B cell (primary cell): ENCODE results near the gene ZSWIM3. TPM values are rescaled to one million over a fixed set of nuclear protein-coding genes. Genes with fewer than 3 reads are reported as not detected.

Source experiments
- ATAC-seq: fragments of 200-7000 bp; cut with Tn5 transposase; one replicate; pipeline ENCODE4 v1.10.0; 2021; ENCODE audit warnings: low read depth, mild to moderate bottlenecking, moderate number of reproducible peaks, moderate library complexity
- CTCF ChIA-PET: fragments of 350-600 bp; sonication (Branson Sonifier 250); formaldehyde crosslinking; loops from one replicate; lab custom pipeline; 2021; ENCODE audit warnings: antibody characterized with exemption, inconsistent platforms; lab: Charles Lee
- POLR2A ChIA-PET: fragments of 350-600 bp; sonication (Branson Sonifier 250); formaldehyde crosslinking; loops from one replicate; lab custom pipeline; 2021; ENCODE audit warnings: antibody characterized with exemption; lab: Charles Lee
- DNase-seq: peaks from one replicate; pipeline ENCODE4 v3.0.0; 2013
- H2AFZ ChIP-seq: 2 replicates; pipeline ENCODE4 v1.6.1; 2012; ENCODE audit warnings: mild to moderate bottlenecking, low read depth, low read length; ENCODE audit not compliant: insufficient read depth, poor library complexity, severe bottlenecking
- H3K27ac ChIP-seq, 2 donors: 1 replicate in 1 of 2; 2 replicates in 1 of 2; pipeline ENCODE4 v1.5.1; 2012 to 2013; ENCODE audit warnings: low read length in 2 of 2, mild to moderate bottlenecking in 2 of 2, moderate library complexity in 1 of 2
- H3K27me3 ChIP-seq, 4 experiments: fragments of 200-600 bp in 1 of 4; sonication (generic) in 1 of 4; replicated peaks in 1 of 4; 1 replicate in 2 of 4; 2 replicates in 2 of 4; pipeline versions ENCODE4 v1.6.1 to v1.7.0; 2013 to 2016; ENCODE audit warnings: low read length in 3 of 4, mild to moderate bottlenecking in 2 of 4, mixed read lengths in 1 of 4, moderate library complexity in 1 of 4; ENCODE audit not compliant: insufficient read depth in 4 of 4, control insufficient read depth in 3 of 4; ENCODE audit errors: control extremely low read depth in 1 of 4
- H3K36me3 ChIP-seq, 2 experiments: replicated peaks in 1 of 2; 1 replicate in 1 of 2; 2 replicates in 1 of 2; pipeline versions ENCODE4 v1.6.1 to v1.7.1; 2013; ENCODE audit warnings: low read length in 1 of 2; ENCODE audit not compliant: insufficient read depth in 2 of 2, control insufficient read depth in 1 of 2; ENCODE audit errors: control extremely low read depth in 1 of 2, extremely low read depth in 1 of 2
- H3K4me1 ChIP-seq, 2 donors: fragments of 200-600 bp in 1 of 2; sonication (generic) in 1 of 2; 1 replicate in 1 of 2; 2 replicates in 1 of 2; pipeline versions ENCODE4 v1.5.1 to v1.6.1; 2013 to 2017; ENCODE audit warnings: low read length in 2 of 2; ENCODE audit not compliant: control insufficient read depth in 2 of 2, insufficient read depth in 2 of 2
- H3K4me2 ChIP-seq: replicated peaks from 2 replicates; pipeline ENCODE3; 2012; ENCODE audit warnings: mild to moderate bottlenecking, low read depth, low read length; ENCODE audit not compliant: poor library complexity, severe bottlenecking
- H3K4me3 ChIP-seq, 5 experiments: fragments of 200-600 bp in 1 of 5; sonication (generic) in 1 of 5; 1 replicate in 3 of 5; 2 replicates in 2 of 5; pipeline versions ENCODE4 v1.5.1 to v1.7.0; 2011 to 2016; ENCODE audit warnings: low read length in 4 of 5, mild to moderate bottlenecking in 4 of 5, low read depth in 2 of 5, control low read depth in 1 of 5, moderate library complexity in 1 of 5; ENCODE audit not compliant: insufficient read depth in 1 of 5; ENCODE audit errors: control extremely low read depth in 1 of 5, extremely low read depth in 1 of 5
- H3K79me2 ChIP-seq: fragments of 200-600 bp; sonication (generic); one replicate; pipeline ENCODE4 v1.6.0; 2016; ENCODE audit warnings: low read length; ENCODE audit not compliant: control insufficient read depth, insufficient read depth
- H3K9ac ChIP-seq: fragments of 200-600 bp; sonication (generic); 2 replicates; pipeline ENCODE4 v1.6.1; 2017; ENCODE audit warnings: mild to moderate bottlenecking, low read length, moderate library complexity
- H3K9me3 ChIP-seq, 3 donors: one replicate each; pipeline versions ENCODE4 v1.6.1 to v1.7.1; 2013; ENCODE audit warnings: low read length in 2 of 3; ENCODE audit not compliant: control insufficient read depth in 2 of 3, insufficient read depth in 1 of 3; ENCODE audit errors: control extremely low read depth in 1 of 3
- H4K20me1 ChIP-seq: 2 replicates; pipeline ENCODE4 v1.6.0; 2012; ENCODE audit warnings: mild to moderate bottlenecking, low read length; ENCODE audit not compliant: insufficient read depth, control insufficient read depth, poor library complexity, severe bottlenecking
- H3K27ac Mint-ChIP-seq: one replicate; pipeline ENCODE4 v1.8.0; 2021; ENCODE audit warnings: mixed read lengths
- H3K27me3 Mint-ChIP-seq: one replicate; pipeline ENCODE4 v1.8.0; 2021; ENCODE audit warnings: mixed read lengths
- H3K4me1 Mint-ChIP-seq: one replicate; pipeline ENCODE4 v1.8.0; 2021; ENCODE audit warnings: mixed read lengths
- H3K4me3 Mint-ChIP-seq: one replicate; pipeline ENCODE4 v1.8.0; 2021; ENCODE audit warnings: mixed read lengths
- H3K9me3 Mint-ChIP-seq: one replicate; pipeline ENCODE4 v1.8.0; 2022; ENCODE audit warnings: mixed read lengths; ENCODE audit not compliant: insufficient read depth
- EZH2 ChIP-seq: IDR thresholded peaks from 2 replicates; pipeline ENCODE4 v1.6.1; 2012; ENCODE audit warnings: borderline replicate concordance, low read depth, mild to moderate bottlenecking, moderate library complexity, low read length; ENCODE audit not compliant: insufficient read depth, poor library complexity, severe bottlenecking
- WGBS: methylation state at CpG from one replicate; pipeline ENCODE4 v1.1.5; 2013; ENCODE audit warnings: missing lambda C conversion rate; ENCODE audit not compliant: insufficient coverage; 5-methylcytosine and 5-hydroxymethylcytosine counted together
- intact Hi-C: fragments of 100-400 bp; cut with micrococcal nuclease; formaldehyde crosslinking; loops from one replicate; pipeline ENCODE4 v1.10.0; 2022
- polyA plus RNA-seq: library from polyadenylated mRNA; depleted of rRNA; stranded (reverse); fragments of >200 nt; gene quantifications from 2 replicates; pipeline ENCODE4 v1.2.3, GENCODE V29; 2012
- total RNA-seq, 2 donors: library from RNA; stranded (reverse); fragments of 120-200 nt in 1 of 2; gene quantifications; 1 replicate in 1 of 2; 2 replicates in 1 of 2; pipeline versions ENCODE4 v1.2.3 to v1.2.4, GENCODE V29; 2013 to 2022
- TF ChIP-seq, protein P1 (sequence below): fragments of 200-600 bp; IDR thresholded peaks from one replicate; pipeline ENCODE4 v1.8.0; 2022; ENCODE audit warnings: antibody characterized with exemption, mild to moderate bottlenecking

Gene ZSWIM3
- total and polyA plus RNA-seq, 2 donors (not counting 1 experiment from before 2014, with no cell fraction given): 4.0 to 7.1 TPM

DNA sequence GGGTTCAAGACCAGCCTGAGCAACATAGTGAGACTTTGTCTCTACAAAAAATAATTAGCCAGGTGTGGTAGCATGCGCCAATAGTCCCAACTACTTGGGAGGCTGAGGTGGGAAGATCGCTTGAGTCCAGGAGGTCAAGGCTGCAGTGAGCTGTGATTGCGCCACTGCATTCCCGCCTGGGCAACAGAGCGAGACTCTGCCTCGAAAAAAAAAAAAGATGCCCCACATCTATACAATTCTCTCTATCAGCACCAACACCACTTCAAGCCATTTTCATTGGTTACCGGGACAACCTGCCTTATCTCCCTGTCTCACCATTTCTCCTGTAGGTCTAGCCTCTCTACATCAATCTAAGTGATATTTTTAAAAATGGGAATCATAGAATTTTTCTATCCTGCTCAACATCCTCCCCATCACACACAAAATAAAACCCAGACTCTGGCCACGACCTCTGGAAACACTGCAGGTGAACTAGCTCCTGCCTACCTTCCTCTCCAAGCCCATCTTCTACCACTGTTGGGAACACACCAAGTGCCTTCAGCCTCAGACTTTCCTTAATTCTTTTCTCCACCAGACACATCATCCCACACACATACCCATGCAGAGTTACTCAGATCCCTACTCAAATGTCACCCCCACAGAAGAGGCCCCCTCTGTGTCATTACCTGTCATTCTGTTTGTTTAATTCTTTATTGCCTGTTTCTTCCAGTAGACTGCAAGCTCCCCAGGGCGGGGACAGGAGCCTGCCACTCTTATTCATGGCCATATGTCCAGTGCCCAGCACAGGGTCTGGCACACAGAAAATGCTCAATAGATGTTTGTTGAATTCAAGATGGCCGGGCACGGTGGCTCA lies 64.1 kb downstream of the ZSWIM3 start:
- Mint-ChIP-seq H3K27ac (no peak overlapping the region), H3K27me3 (peaks cover 28% of the 10 kb centered on the region), H3K4me1 (no peaks in the 10 kb centered on the region), H3K9me3 (no peaks in the 10 kb centered on the region), H3K4me3 (no peak overlapping the region)
- no peak overlapping the region for H2AFZ ChIP-seq
- no peak for TF ChIP-seq EZH2
- TF ChIP-seq, protein P1, sequence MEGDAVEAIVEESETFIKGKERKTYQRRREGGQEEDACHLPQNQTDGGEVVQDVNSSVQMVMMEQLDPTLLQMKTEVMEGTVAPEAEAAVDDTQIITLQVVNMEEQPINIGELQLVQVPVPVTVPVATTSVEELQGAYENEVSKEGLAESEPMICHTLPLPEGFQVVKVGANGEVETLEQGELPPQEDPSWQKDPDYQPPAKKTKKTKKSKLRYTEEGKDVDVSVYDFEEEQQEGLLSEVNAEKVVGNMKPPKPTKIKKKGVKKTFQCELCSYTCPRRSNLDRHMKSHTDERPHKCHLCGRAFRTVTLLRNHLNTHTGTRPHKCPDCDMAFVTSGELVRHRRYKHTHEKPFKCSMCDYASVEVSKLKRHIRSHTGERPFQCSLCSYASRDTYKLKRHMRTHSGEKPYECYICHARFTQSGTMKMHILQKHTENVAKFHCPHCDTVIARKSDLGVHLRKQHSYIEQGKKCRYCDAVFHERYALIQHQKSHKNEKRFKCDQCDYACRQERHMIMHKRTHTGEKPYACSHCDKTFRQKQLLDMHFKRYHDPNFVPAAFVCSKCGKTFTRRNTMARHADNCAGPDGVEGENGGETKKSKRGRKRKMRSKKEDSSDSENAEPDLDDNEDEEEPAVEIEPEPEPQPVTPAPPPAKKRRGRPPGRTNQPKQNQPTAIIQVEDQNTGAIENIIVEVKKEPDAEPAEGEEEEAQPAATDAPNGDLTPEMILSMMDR: no peak
- peaks cover 0 to 25% (median 2%) of the 10 kb centered on the region in 4 experiments for H3K27me3 ChIP-seq
- ChIA-PET CTCF (interaction anchor here (1.5 kb wide), 1 partner anchor 16 kb away, joined by 7 read pairs; no protein-coding TSS in a partner anchor), POLR2A (no interaction called here)
- no peaks in the 10 kb centered on the region for H3K79me2 ChIP-seq
- H3K4me2 ChIP-seq: no peak overlapping the region
- H3K9me3 ChIP-seq: no peaks in the 10 kb centered on the region
- DNase-seq (no peak), ATAC-seq (no peak)
- H3K9ac ChIP-seq: no peak overlapping the region
- intact Hi-C loops: no loop called here
- 88% methylated on average over 8 of the region's 11 CpGs for WGBS
- H3K4me3 ChIP-seq: no peak overlapping the region
- no peaks in the 10 kb centered on the region for H3K4me1 ChIP-seq
- no peaks in the 10 kb centered on the region for H3K36me3 ChIP-seq
- no peaks in the 10 kb centered on the region for H4K20me1 ChIP-seq
- H3K27ac ChIP-seq: no peak overlapping the region
